NCI-H82 treated with DMSO at 0.1 percent for 48 hours (cell line): Measurements from ENCODE around the gene CNOT4.
A peak's percentile ranks its signal among the peaks of the same experiment; 100 is the strongest.
"Not testable (repeated sequence)": the region's sequence is repeated elsewhere in the genome, so short reads cannot be mapped to it uniquely, and the experiment has no call there.

Experiments used
- DNase-seq: peaks from one replicate; lab custom pipeline; 2025; ENCODE audit not compliant: unreplicated experiment; lab: John Stamatoyannopoulos, UW

The CNOT4 gene

DNA sequence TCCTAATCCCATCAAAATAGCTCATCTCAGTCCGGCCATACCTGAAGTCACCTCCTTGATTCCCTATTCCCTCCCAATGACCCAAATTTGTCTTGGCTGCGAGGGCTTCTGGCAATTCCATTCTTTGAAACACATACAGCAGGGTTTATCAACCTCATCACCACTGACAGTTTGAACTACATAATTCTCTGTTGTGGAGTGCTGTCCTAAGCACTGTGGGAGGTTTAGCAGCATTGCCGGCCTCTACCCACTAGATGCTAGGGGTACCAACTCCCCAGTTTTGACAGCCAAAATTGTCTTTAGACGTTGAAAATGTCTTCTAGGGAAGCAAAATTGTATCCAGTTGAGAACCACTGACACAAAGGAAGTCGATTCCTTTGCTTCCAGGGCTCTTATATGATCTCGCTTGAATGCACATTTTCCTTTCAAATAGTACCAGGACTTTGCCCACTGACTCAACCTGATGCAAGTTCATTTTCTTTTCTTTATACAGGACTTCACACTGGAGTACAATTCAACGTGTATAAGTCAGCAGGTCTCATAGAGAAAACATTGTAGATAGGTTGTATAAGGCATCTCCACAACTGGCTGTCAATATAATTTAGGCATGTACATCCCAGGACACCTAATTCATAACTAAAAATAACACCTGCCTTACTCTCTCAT is 142.9 kb downstream of the CNOT4 start:
- no peak for DNase-seq

DNA sequence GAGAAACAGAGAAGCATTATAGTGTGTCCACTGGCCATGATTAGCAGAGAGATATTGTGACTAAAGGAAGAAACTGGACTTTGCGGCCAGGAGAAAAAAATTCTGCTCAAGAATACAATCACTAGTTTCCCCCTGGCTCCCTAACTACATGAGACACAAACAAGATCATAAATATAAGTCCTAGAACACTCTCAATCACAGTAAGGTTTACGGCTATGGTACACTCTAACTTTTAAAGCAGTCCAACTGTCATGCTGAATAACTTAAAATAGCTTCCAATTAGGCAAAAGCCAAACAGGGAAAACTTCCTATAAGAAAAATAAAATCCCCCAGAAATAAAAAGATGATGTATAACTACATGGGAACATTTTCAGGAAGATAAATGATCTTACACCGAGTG is 144.2 kb downstream of the CNOT4 start:
- DNase-seq, result no peak

DNA sequence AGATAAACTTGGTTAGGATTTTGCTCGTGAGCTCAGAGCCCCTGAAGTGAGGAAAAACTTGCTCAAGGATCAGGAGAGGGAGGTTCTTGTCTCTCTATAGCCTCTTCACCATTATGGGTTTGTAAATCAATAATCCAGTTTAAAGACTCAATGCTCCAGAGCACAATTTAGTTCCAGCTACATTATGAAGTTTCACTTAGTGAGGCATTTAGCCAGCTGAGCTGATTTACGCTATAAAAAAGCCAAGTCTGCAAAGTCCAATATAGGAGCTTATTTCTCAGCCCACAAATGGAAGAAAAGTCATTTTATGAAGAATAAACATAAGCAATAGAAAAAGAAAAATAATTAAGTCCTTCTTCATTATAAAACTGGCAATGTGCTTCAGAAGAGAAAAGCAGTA is 145.7 kb downstream of the CNOT4 start:
- no peak for DNase-seq

DNA sequence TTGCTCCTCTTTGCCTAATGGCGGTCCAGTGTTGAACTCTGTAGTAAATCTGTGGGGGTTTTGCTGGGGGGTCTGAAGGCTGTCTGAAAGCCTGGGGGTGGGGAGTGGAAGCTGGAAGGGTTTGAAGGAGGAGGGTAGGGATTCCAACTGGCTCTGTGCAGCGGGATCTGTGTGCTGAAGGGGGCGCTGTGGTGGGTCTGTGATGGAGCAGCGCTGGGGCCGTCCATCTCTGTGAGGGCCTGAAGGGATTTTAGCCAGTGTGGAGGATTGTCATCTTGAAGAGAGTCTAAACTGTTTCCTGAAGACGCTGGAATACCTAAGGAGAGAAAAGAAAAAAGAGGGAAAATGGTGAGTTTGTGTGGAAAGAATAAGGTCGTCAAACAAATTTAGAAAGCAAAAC is 147.0 kb downstream of the CNOT4 start:
- DNase-seq, result no peak

DNA sequence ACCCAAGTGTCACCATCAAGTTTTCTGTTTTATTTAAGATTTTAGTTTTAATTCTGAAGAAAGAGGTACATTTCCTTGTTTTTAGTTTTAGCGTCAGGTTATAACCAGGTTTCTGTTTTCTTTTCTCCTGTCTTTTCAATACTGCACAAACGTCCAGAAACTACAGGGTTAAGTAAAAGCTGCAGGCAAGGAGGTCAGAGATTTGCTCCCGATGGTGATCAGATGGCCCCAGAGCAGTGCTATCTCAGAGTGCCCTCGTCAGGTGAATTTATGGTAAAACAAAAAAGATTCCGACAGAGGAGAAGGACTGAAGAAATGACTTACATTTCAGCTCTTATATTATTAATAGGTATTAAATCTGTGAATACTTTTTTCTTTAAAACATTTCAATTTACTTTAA is 148.1 kb downstream of the CNOT4 start:
- no peak for DNase-seq

DNA sequence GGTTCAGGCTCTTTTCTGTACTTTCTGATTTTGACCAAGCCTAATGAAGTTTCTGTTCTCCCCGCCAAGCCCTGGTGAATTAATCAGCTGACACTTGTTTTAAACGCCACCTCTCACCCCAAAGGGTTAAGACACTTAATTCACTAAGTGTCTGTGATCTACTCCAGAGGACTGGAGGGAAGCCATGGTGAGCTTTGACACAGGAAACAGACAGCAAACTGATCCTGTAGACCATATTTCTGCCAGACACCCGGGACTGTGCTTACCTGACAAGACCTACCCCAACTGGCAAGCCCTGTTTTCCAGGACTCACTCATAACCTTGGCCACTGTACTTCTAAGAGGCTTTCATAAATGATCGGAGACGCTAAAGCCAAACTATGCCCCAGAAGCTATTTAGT is 150.3 kb downstream of the CNOT4 start:
- no peak for DNase-seq

DNA sequence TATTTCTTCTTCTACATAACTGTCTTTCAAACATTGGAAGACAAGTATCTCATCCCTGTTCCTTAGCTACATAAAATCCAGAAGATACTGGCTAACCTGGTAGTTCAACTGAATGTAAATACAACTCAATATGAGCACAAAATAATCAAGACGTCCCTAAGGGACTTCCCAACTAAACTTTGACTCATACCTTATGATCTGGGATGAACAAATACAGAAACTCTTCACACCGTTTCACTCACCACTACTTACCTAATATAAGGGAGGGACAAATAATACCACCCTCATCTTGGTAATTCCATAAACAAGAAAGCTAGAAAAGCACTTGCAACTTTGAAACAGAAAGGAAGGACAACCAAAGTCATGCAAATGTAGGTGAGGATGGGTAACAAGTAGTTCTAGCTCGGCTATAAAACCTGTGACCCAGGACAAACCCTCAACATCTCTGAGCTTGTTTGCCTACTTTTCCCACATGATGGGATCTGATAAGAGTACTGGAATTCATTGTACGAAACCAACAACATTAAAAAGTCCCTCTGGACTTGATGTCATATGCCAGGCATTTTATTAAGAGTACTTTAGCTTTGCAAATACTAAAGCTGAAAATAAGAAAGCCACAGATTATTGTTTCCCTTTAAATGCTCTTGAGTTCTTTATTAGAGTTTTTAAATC is 154.4 kb downstream of the CNOT4 start:
- DNase-seq, result no peak

DNA sequence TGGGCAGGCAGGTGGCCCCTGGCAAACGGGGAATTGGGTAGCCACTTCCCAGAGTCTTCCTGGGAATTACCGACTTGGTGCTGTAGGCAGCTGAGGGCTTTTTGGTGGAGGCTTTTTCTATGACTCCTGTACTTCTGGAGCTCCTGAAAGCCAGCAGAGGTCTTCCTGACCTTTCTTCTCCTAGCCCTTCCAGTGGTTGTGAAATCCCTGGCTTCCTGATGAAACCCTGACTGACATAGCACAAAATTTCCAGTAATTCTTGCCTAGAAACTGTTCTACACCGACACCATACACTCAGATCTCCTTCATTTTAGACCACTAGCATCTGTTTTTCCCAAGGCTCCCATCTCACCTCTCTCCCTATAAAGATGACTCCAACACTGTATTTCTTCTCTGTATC is 156.1 kb downstream of the CNOT4 start:
- no peak for DNase-seq

DNA sequence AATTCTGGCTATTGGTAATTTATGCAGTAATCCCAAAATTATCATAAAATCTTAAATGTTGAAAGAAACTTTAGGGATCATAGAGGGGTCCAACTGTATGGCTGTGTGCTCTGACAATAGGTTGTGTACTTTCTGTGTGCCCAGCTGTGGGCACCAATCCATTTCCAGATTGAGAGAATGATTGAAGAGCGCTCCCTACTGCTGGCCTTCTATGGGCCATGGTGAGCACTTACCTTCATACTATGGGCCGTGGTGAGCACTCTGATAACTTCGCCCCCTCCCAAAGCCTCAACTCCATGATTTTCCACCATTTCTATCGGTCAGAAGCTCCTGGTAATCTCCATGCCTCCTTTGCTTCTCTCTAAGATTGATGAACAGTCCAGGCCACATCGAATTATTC is 157.6 kb downstream of the CNOT4 start:
- no peak for DNase-seq

DNA sequence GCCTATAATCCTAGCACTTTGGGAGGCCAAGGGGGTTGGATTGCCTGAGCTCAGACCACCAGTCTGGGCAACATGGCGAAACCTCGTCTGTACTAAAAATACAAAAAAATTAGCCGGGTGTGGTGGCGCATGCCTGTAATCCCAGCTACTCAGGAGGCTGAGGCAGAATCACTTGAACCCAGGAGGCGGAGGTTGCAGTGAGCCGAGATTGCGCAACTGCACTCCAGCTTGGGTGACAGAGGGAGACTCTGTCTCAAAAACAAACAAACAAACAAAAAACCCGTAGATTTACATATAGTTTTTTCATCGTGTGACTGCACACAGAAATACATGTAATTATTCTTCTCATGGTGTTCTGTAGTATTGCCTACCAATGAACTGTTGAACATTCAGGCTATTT is 158.8 kb downstream of the CNOT4 start:
- not testable (repeated sequence) for DNase-seq

DNA sequence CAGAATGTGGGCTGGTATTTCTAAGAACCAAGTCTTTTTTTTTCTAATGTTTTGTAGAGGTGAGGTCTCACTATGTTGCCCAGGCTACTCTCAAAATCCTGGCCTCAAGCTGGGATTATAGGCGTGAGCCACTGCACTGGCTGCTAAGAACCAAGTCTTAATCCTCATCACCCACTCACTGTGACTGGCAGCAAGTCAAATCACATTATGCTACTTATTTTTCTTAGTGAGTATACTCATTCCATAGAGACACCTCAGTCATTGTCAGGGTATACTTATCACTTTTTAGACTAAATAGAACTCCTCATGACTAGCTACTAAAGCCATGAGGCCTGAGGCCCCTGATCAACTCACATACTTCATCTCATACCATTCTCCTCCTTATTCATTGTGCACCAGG is 160.2 kb downstream of the CNOT4 start:
- peak; percentile 62 for DNase-seq

DNA sequence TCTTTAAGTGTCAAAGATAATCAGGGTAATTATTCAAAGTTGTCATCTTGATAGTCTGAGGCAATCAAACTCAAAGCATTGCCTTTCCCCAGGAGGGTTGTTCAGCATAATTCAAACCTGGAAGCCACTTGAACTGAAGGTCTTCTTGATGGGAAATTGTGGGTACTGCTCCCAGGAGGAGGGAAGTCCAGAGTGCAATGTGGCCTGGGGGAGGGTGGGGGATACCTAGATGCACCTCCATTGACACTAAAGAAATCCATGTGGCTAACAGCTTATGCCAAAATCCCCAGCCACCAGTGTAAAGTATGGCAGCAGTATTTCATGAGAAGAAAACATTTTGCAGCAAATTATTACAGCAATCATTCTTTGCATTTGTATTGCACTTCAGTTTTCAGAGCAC is 161.4 kb downstream of the CNOT4 start:
- DNase-seq, result peak; percentile 63

DNA sequence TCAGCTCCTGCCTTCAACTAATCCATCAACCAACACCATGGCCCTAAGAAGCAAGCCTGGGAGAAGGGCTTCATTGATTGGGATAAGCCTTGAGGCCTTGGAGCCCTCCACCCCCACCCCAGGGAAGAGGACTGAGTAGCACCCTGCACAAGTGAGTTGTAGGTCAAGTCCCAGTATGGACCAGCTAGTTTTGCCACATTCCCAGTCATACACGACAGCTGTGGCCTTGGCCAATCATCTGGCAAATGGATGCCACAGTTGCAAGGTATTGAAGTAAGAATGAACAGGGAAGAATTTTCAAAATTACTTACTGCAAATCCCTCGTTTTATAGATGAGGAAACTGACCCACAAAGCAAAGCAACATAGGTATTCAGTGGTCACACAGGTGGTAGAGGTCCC is 166.5 kb downstream of the CNOT4 start:
- no peak for DNase-seq

DNA sequence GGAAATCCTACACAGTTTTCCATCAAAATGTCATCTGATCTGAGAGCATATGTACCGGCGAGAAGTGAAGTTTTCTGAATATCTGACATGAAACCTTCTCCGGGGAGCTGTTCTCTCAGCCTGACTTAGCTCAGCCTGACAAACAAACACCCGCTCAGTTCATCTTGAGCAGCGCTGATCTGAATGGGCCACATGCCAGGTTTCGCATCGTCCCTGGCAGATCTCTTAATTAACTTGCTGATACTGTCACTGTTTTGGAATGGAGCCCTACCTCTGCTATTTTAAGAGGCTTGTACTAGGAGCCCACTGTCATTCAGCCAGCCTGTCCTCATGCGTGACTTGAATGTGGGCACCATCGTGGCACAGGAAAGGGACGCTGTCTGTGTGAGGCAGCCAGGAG is 167.0 kb downstream of the CNOT4 start:
- peak; percentile 80 for DNase-seq

DNA sequence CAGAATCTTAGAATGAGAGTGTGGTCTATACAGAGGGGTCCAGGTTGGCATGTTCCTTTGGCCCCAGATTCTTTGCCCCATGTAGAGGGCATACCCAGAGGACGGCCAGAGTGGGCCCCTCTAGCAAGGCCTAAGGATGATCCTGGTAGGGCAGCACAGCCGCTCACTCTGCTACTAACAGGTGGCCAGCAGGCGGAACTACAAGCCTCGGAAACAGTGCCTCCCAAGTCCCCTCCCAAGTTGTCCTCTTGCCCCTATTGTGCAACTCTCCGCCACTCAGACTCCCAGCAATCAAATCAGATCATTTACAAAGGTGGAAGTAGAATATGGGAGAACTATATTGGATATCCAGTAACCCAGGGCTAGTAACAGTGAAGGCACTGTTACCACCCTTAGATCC is 168.9 kb downstream of the CNOT4 start:
- DNase-seq, result no peak

DNA sequence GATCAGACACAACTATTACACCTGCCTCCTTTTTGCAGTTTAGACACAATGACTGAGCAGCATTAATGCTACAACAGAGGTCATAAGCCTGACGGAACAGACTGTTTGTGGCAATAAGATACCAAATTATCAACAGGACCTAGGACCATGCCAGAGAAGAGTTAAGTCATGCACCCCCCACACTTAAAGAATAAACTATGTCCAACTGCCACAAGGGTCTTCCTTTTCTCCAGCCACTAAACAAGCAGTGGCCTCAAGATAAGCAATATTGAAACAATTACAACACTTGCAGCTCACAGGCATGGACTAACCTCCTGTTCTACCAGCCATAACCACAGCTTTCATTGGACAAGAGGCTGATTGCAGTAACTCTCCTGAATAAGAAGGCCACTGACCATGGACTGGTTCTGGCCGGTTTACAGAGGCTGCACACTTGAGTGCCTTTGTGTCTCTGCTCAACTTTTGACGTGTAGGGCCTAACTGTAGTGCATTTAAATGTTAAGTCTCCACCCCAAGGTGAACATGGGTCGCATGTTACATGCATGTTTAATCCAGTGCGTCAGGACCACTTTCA is 171.8 kb downstream of the CNOT4 start:
- no peak for DNase-seq

DNA sequence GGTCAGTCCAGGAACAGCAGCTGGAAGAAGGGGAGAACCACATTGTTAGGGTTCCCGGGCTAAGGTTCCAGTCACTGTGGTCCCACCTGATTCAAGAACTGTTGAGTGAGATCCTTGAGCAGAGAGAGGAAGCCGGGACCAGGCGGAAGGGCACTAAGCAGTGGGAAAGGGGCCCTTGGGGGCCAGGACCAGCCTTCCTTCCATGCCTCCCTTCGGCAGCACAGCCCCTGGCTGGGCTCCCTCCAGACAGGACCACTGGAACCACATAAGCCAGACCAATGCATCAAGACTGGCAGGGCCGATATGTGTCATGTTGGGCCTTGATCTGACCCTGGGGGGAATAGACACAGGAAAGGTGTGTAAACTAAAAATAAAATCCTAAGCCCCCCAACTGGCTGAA is 172.4 kb downstream of the CNOT4 start:
- DNase-seq, result no peak

DNA sequence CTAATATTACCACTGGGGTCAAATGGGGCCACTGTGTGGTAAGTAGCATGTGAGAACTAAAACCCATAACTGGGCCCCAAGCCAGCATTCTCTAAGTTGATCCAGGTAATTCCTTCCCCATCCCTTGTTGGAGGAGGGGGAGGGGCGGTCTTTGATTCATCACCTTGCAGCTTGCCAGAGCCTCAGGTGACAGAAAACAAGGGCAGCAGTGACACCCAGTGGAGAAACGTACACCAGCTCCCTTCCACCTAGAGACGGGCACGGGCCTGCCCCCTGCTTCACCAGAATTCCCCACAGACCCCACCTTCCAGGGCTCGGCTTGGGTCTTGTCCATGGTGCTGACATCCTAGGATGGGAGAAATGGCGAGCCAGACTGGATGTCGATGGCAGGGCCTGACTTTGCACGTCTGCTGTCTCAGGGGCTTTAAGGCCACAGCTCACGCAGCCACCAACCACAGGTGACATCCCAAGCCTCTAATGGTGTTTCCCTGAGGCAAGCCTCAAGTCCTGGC is 174.2 kb downstream of the CNOT4 start:
- peak; percentile 90 for DNase-seq

DNA sequence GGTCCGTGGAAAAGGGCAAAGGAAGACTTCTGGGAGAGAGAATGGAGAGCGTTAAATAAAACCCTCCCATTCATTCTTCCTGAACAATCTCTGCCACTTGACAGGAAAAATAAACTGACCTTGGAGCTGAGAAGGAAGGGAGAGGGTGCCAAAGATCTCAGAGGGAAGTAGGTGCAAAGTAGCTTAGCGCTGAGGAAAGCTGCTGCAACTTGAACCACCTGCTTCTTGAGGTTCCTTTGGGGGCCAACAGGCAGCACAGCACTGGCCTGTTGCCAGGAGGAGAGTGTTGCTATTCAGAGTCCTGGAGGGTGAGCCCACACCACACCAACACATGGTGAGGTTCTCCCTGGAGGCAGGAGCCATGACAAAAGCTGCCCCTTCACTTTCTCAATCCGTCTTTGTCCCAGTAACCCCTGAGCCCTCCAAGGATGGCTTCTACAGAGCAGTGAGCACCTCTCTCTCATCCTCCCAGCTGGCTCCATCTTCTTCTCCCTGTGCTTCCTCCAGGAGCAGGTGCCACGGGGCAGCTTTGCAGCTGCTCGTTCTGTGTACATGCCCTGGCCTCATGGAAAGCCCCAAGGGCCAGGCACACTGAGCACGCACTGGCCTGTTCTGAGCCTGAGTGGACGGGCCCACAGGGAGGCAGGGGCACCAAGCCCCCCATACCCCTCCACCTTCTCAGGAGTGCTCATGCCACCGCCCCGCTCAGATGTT is 174.9 kb downstream of the CNOT4 start:
- DNase-seq, result peak; percentile 63

DNA sequence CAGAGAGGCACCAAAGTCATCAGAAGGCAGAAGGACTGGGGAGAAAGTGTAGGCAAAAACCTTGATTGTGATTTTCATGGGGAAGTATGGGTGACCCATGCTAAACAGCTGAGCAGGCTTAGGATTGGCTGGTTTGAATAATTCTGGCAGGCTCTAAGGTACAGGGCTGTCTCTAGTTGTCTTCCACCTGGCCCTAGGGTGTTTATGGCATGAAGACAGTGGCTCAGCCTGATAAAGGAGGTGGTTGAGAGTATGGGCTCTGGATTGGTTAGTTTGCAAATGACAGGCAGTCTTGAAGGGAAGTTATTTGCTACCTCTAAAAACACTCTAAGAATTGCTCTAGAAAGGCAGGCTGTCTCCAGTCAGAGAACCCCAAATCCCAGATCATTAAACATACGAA is 176.0 kb downstream of the CNOT4 start:
- no peak for DNase-seq

DNA sequence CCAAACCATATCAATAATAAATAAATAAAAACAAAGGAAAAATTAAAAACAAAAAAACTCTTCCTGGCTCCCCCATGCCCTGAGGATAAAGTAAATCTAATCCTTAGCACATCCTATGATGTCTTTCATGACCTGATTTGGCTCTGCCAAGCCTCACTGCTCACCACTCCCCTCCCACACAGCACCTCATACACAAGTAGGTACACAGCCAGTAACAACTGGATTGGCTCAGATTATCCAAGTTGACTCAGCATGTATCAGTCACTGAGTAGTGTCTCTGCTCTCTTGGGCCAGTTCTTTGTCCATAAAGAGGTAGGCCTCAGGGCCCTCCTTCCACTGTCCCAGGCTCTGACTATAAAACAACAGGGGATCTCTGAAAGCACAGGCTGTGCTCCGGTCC is 176.7 kb downstream of the CNOT4 start:
- no peak for DNase-seq

DNA sequence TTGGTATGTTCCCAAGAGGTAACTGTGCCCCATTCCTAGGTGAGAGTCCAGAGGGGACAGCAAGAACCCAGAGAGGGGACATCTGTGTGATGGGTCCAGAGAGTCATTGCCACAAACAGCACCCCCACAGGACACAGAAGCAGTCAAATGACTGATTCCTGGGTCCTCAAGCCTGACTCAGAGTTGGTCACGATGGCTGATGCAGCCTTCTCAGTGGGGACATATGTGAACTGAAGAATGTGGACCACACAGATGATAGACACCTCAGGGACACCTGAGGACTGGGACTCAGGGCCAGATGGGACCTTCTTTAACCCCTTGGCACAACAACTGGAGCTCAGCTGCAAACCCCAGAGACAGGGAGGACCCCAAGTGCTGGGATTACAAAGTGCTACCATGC is 179.8 kb downstream of the CNOT4 start:
- DNase-seq, result no peak
